H1 (cell line): Measurements from ENCODE around the gene SPINT1. TPM values are rescaled to one million over a fixed set of nuclear protein-coding genes. Genes with fewer than 3 reads are reported as not detected.

ENCODE experiments used
- CTCF ChIA-PET: fragments of 300-600 bp; sonication (Branson Sonifier 250); formaldehyde crosslinking; loops from one replicate; lab custom pipeline; 2021; ENCODE audit not compliant: partially characterized antibody; lab: Charles Lee
- POLR2A ChIA-PET: fragments of 300-600 bp; sonication (Branson Sonifier 250); formaldehyde crosslinking; loops from one replicate; lab custom pipeline; 2021; ENCODE audit warnings: inconsistent platforms; ENCODE audit not compliant: partially characterized antibody; lab: Charles Lee
- DNase-seq, 2 experiments: peaks; one replicate each; pipeline versions ENCODE4 v3.0.0 to v3.0.0-alpha.2; 2010 to 2022; ENCODE audit warnings: low spot score in 2 of 2, low read depth in 1 of 2, mixed read lengths in 1 of 2
- FAIRE-seq: peaks from 2 replicates; lab custom pipeline; 2011; peaks lifted over from hg19 to GRCh38; lab: Jason Lieb, UNC
- H2AFZ ChIP-seq: 2 replicates; pipeline ENCODE4 v1.8.1; 2012; ENCODE audit warnings: low read length, inconsistent platforms
- H2AK5ac ChIP-seq: 2 replicates; pipeline ENCODE4 v1.6.1; 2013; ENCODE audit warnings: low read depth, low read length
- H2BK120ac ChIP-seq: replicated peaks from 2 replicates; pipeline ENCODE3; 2013; ENCODE audit warnings: low read depth, low read length, inconsistent platforms
- H2BK12ac ChIP-seq: 2 replicates; pipeline ENCODE4 v1.6.1; 2013; ENCODE audit warnings: low read depth, low read length
- H2BK15ac ChIP-seq: 2 replicates; pipeline ENCODE4 v1.6.1; 2013; ENCODE audit warnings: low read length
- H2BK20ac ChIP-seq: 2 replicates; pipeline ENCODE4 v1.6.1; 2013; ENCODE audit warnings: low read length
- H2BK5ac ChIP-seq: 2 replicates; pipeline ENCODE4 v1.6.1; 2013; ENCODE audit warnings: low read depth, low read length
- H3K14ac ChIP-seq: 2 replicates; pipeline ENCODE4 v1.6.1; 2013; ENCODE audit warnings: inconsistent platforms; ENCODE audit not compliant: insufficient read length
- H3K18ac ChIP-seq: 2 replicates; pipeline ENCODE4 v1.6.1; 2013; ENCODE audit warnings: low read length; ENCODE audit errors: extremely low read depth
- H3K23ac ChIP-seq: 2 replicates; pipeline ENCODE4 v1.6.1; 2013; ENCODE audit warnings: inconsistent platforms; ENCODE audit not compliant: insufficient read length
- H3K23me2 ChIP-seq: 2 replicates; pipeline ENCODE4 v1.6.1; 2013; ENCODE audit warnings: low read depth, low read length
- H3K27ac ChIP-seq: 2 replicates; pipeline ENCODE4 v1.6.1; 2011; ENCODE audit warnings: low read depth, low read length, inconsistent platforms
- H3K27me3 ChIP-seq, 4 experiments: replicated peaks in 1 of 4; 1 replicate in 1 of 4; 2 replicates in 3 of 4; pipeline versions ENCODE4 v1.6.1 to v1.8.1; 2011 to 2013; ENCODE audit warnings: low read length in 3 of 4, mild to moderate bottlenecking in 3 of 4, inconsistent platforms in 2 of 4, mixed read lengths in 2 of 4, moderate library complexity in 1 of 4; ENCODE audit not compliant: control insufficient read depth in 3 of 4, insufficient read depth in 3 of 4; ENCODE audit errors: extremely low read depth in 1 of 4
- H3K36me3 ChIP-seq, 4 experiments: 2 replicates each; pipeline versions ENCODE4 v1.6.1 to v1.8.1; 2011 to 2013; ENCODE audit warnings: mild to moderate bottlenecking in 4 of 4, low read length in 3 of 4, moderate library complexity in 2 of 4, control low read depth in 1 of 4, inconsistent platforms in 1 of 4; ENCODE audit not compliant: insufficient read depth in 4 of 4, control insufficient read depth in 2 of 4
- H3K4ac ChIP-seq: replicated peaks from 2 replicates; pipeline ENCODE3; 2013; ENCODE audit warnings: low read length, low read depth, mixed read lengths, inconsistent platforms; ENCODE audit not compliant: insufficient read length
- H3K4me1 ChIP-seq, 4 experiments: replicated peaks in 1 of 4; 1 replicate in 1 of 4; 2 replicates in 3 of 4; pipeline versions ENCODE4 v1.6.1 to v1.8.1; 2011 to 2013; ENCODE audit warnings: low read length in 3 of 4, inconsistent platforms in 2 of 4, mixed read lengths in 1 of 4; ENCODE audit not compliant: insufficient read depth in 4 of 4, control insufficient read depth in 3 of 4
- H3K4me2 ChIP-seq, 2 experiments: 2 replicates each; pipeline versions ENCODE4 v1.6.1 to v1.8.1; 2011 to 2013; ENCODE audit warnings: low read depth in 2 of 2, low read length in 2 of 2, control low read depth in 1 of 2, inconsistent platforms in 1 of 2, mild to moderate bottlenecking in 1 of 2; ENCODE audit not compliant: insufficient read depth in 1 of 2
- H3K4me3 ChIP-seq, 4 experiments: fragments of 200-600, 300-600 bp in 1 of 4; sonication (generic), shearing (Covaris generic), sonication (Bioruptor Twin) in 1 of 4; 2 replicates each; pipeline versions ENCODE4 v1.5.1 to v1.8.1; 2011 to 2016; ENCODE audit warnings: low read length in 4 of 4, low read depth in 3 of 4, control low read depth in 2 of 4, inconsistent platforms in 2 of 4, mild to moderate bottlenecking in 2 of 4, mixed read lengths in 1 of 4, moderate library complexity in 1 of 4; ENCODE audit not compliant: insufficient read depth in 2 of 4; ENCODE audit errors: extremely low read depth in 1 of 4
- H3K56ac ChIP-seq: replicated peaks from 2 replicates; pipeline ENCODE3; 2013; ENCODE audit warnings: low read depth, mild to moderate bottlenecking, mixed read lengths, low read length, inconsistent platforms; ENCODE audit not compliant: insufficient read length
- H3K79me1 ChIP-seq: 2 replicates; pipeline ENCODE4 v1.6.1; 2013; ENCODE audit warnings: low read depth, low read length, control low read depth
- H3K79me2 ChIP-seq, 2 experiments: 2 replicates each; pipeline versions ENCODE4 v1.6.1 to v1.8.1; 2012 to 2013; ENCODE audit warnings: low read length in 2 of 2, mild to moderate bottlenecking in 2 of 2, inconsistent platforms in 1 of 2; ENCODE audit not compliant: insufficient read depth in 2 of 2, control insufficient read depth in 1 of 2
- H3K9ac ChIP-seq, 4 experiments: replicated peaks in 1 of 4; 1 replicate in 1 of 4; 2 replicates in 3 of 4; pipeline versions ENCODE4 v1.6.1 to v1.8.1; 2011 to 2013; ENCODE audit warnings: low read depth in 3 of 4, low read length in 3 of 4, control low read depth in 2 of 4, mild to moderate bottlenecking in 2 of 4, moderate library complexity in 2 of 4, inconsistent platforms in 1 of 4; ENCODE audit errors: extremely low read depth in 1 of 4
- H3K9me3 ChIP-seq, 2 experiments: 2 replicates each; pipeline versions ENCODE4 v1.6.1 to v1.8.1; 2012 to 2013; ENCODE audit warnings: mild to moderate bottlenecking in 2 of 2, moderate library complexity in 2 of 2, control low read depth in 1 of 2, inconsistent platforms in 1 of 2, low read depth in 1 of 2, low read length in 1 of 2, mixed read lengths in 1 of 2; ENCODE audit not compliant: insufficient read depth in 2 of 2
- H4K20me1 ChIP-seq, 2 experiments: replicated peaks in 1 of 2; 2 replicates each; pipeline versions ENCODE3 to v1.8.1; 2011 to 2013; ENCODE audit warnings: inconsistent platforms in 2 of 2, low read length in 2 of 2, mild to moderate bottlenecking in 1 of 2; ENCODE audit not compliant: insufficient read depth in 2 of 2, control insufficient read depth in 1 of 2
- H4K5ac ChIP-seq: 2 replicates; pipeline ENCODE4 v1.6.1; 2013; ENCODE audit warnings: low read length, low read depth, mixed read lengths, inconsistent platforms; ENCODE audit not compliant: insufficient read length
- H4K8ac ChIP-seq: 2 replicates; pipeline ENCODE4 v1.8.0; 2013; ENCODE audit warnings: mild to moderate bottlenecking, moderate library complexity, low read length, inconsistent platforms; ENCODE audit not compliant: insufficient read depth; ENCODE audit errors: extremely low read depth
- H4K91ac ChIP-seq: replicated peaks from 2 replicates; pipeline ENCODE3; 2013; ENCODE audit warnings: low read length, mixed read lengths, inconsistent platforms; ENCODE audit not compliant: insufficient read length
- CEBPB ChIP-seq: IDR thresholded peaks from 2 replicates; pipeline ENCODE4 v1.6.1; 2012; ENCODE audit warnings: low read depth, low read length
- TAF7 ChIP-seq: optimal IDR thresholded peaks from 2 replicates; pipeline ENCODE3; 2011; ENCODE audit warnings: low read depth, mild to moderate bottlenecking, inconsistent platforms, low read length, moderate library complexity, borderline replicate concordance
- WGBS, 2 experiments: shearing (Covaris generic) in 1 of 2; methylation state at CpG; one replicate each; pipeline versions ENCODE4 v1.1.6 to v1.1.7; 2013 to 2015; ENCODE audit warnings: low lambda C conversion rate in 2 of 2, mixed read lengths in 2 of 2, inconsistent platforms in 1 of 2, low coverage in 1 of 2, missing lambda C conversion rate in 1 of 2; ENCODE audit not compliant: insufficient replicate concordance in 2 of 2, insufficient coverage in 1 of 2, insufficient read length in 1 of 2; ENCODE audit errors: extremely low coverage in 1 of 2, missing lambda C conversion rate in 1 of 2; 5-methylcytosine and 5-hydroxymethylcytosine counted together
- polyA plus RNA-seq, 7 experiments: library from polyadenylated mRNA; depleted of rRNA in 3 of 7; stranded (reverse) in 5 of 7; unstranded in 2 of 7; fragments of >200 nt in 5 of 7; fragments of 200-250 nt in 2 of 7; gene quantifications; 1 replicate in 5 of 7; 2 replicates in 1 of 7; 4 replicates in 1 of 7; pipeline versions ENCODE4 v1.2.1 to v1.2.3, GENCODE V29; 2011 to 2013; ENCODE audit warnings: missing spikeins in 2 of 7, mixed read lengths in 2 of 7
- total RNA-seq: library from RNA; stranded (reverse); fragmentation: NEBNext Ultra II Directional; extraction: Animal tissue kit (Norgen Biotek cat#: 25700); gene quantifications from 2 replicates; pipeline ENCODE4 v1.2.1, GENCODE V29; 2021

Gene SPINT1
- total and polyA plus RNA-seq, 2 of the 8 experiments (the other 6 are each of a cell fraction or from before 2014, with no cell fraction given) = 117 to 155 TPM

DNA sequence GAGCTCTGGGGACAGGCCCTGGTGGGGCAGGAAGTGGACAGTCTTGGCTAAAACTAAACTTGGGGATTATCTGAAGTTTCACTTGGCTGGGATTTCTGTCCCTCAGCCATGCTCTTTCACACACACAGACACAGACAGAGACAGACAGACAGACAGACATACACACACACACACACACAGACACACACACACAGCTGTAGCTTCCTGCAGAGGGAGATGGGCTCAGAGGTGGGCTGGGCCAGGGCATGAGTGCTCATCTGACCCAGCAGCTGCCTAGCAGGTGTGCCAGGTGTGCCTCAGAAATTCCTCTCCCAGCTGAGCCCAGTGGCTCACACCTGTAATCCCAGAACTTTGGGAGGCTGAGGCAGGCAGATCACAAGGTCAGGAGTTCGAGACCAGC lies 26.9 kb downstream of the SPINT1 start:
- Histone ChIP-seq H3K23ac (no peak overlapping the region), H4K5ac (no peak overlapping the region), H4K91ac (no peak overlapping the region), H2BK5ac (no peak overlapping the region)
- TF ChIP-seq CEBPB (no peak), TAF7 (no peak)
- TF ChIP-seq, all 59 proteins: peak for 0
- H3K56ac ChIP-seq = no peak overlapping the region
- no peak overlapping the region for H2BK120ac ChIP-seq
- peak overlapping the region; percentile 57; the same call in 1 of the 2 replicates for H4K8ac ChIP-seq
- H3K79me2 ChIP-seq = no peaks in the 10 kb centered on the region
- no peak overlapping the region for H3K18ac ChIP-seq
- H2BK20ac ChIP-seq = no peak overlapping the region
- H3K27ac ChIP-seq = no peak overlapping the region
- DNase-seq (no peak), FAIRE-seq (no peak)
- H3K4ac ChIP-seq = no peak overlapping the region
- H3K27me3 ChIP-seq = 0 out of 7 replicates have a peak, but pooled peaks cover 0 to 2% (median 0%) of the 10 kb centered on the region in 4 experiments
- no peaks in the 10 kb centered on the region for H3K23me2 ChIP-seq
- H3K4me3 ChIP-seq = no peak overlapping the region
- H2BK15ac ChIP-seq = no peak overlapping the region
- H3K9ac ChIP-seq = no peak overlapping the region
- peaks cover 0 to 18% (median 12%) of the 10 kb centered on the region in 4 experiments; a peak in 6 of 7 replicates for H3K4me1 ChIP-seq
- H4K20me1 ChIP-seq = no peaks in the 10 kb centered on the region
- no peak overlapping the region for H3K14ac ChIP-seq
- WGBS, 2 experiments = 92% methylated on average over 1 of the region's 1 CpG; no CpG with 5 or more reads in 1 of the 2 experiments
- no peak overlapping the region for H2AFZ ChIP-seq
- H3K9me3 ChIP-seq = no peaks in the 10 kb centered on the region
- no peak overlapping the region for H2AK5ac ChIP-seq
- H3K79me1 ChIP-seq = no peaks in the 10 kb centered on the region
- ChIA-PET POLR2A (interaction anchor here (0.7 to 3.4 kb wide), 9 partner anchors 11 to 301 kb away, joined by 3 to 10 read pairs (median 3); partner anchors contain the start of genes DNAJC17 and VPS18), CTCF (interaction anchor here (0.6 to 7.8 kb wide), 5 partner anchors 24 to 126 kb away, joined by 3 to 51 read pairs (median 3); partner anchors contain the start of gene VPS18)
- no peak overlapping the region for H2BK12ac ChIP-seq
- no peak overlapping the region for H3K4me2 ChIP-seq
- H3K36me3 ChIP-seq = no peaks in the 10 kb centered on the region
